Large intestine (tissue), 12 donors: ENCODE results near the gene HYAL4. TPM values are rescaled to one million over a fixed set of nuclear protein-coding genes. Genes with fewer than 3 reads are reported as not detected.

Experiments
- DNase-seq, 2 donors: peaks; one replicate each; pipeline versions ENCODE4 v3.0.0 to v3.0.0-alpha.2; 2013
- H3K27ac ChIP-seq: one replicate; pipeline ENCODE4 v1.5.1; 2013; ENCODE audit warnings: low read length
- H3K27me3 ChIP-seq: 2 replicates; pipeline ENCODE4 v1.6.1; 2013; ENCODE audit warnings: low read length; ENCODE audit not compliant: control insufficient read depth, insufficient read depth
- H3K36me3 ChIP-seq: 2 replicates; pipeline ENCODE4 v1.6.1; 2013; ENCODE audit warnings: low read length; ENCODE audit not compliant: control insufficient read depth, insufficient read depth
- H3K4me1 ChIP-seq: one replicate; pipeline ENCODE4 v1.6.1; 2013; ENCODE audit warnings: low read length; ENCODE audit not compliant: control insufficient read depth, insufficient read depth
- H3K4me3 ChIP-seq: one replicate; pipeline ENCODE4 v1.5.1; 2013; ENCODE audit warnings: low read length
- H3K9me3 ChIP-seq: one replicate; pipeline ENCODE4 v1.6.1; 2013; ENCODE audit warnings: mild to moderate bottlenecking, low read depth, low read length, moderate library complexity; ENCODE audit not compliant: control insufficient read depth
- WGBS: methylation state at CpG from one replicate; pipeline ENCODE4 v1.1.5; 2013; ENCODE audit warnings: low lambda C conversion rate; ENCODE audit not compliant: insufficient coverage; 5-methylcytosine and 5-hydroxymethylcytosine counted together
- long read RNA-seq, 11 donors: transcript quantifications; one replicate each; lab custom pipeline, GENCODE V29; 2026
- polyA plus RNA-seq: library from polyadenylated mRNA; unstranded; fragments of 120-200 nt; gene quantifications from one replicate; pipeline ENCODE4 v1.2.1, GENCODE V29; 2013

HYAL4 gene
- not detected for polyA plus RNA-seq
- long read RNA-seq, donor 1: 0 reads
- long read RNA-seq, donor 2: 0 reads
- long read RNA-seq, donor 3: 0 reads
- long read RNA-seq, donor 4: 0 reads
- long read RNA-seq, donor 5: 0 reads
- long read RNA-seq, donor 6: 0 reads
- long read RNA-seq, donor 7: 0 reads
- long read RNA-seq, donor 8: 0 reads
- long read RNA-seq, donor 9: 0 reads
- long read RNA-seq, donor 10: 0 reads
- long read RNA-seq, donor 11: 0 reads

- H3K36me3 ChIP-seq: no peaks in the 10 kb centered on the region
- no peaks in the 10 kb centered on the region for H3K9me3 ChIP-seq
- no peak for DNase-seq
- WGBS: no CpG with 5 or more reads among the region's 11 CpGs
- H3K4me1 ChIP-seq: no peaks in the 10 kb centered on the region
- H3K27me3 ChIP-seq: no peaks in the 10 kb centered on the region
- H3K4me3 ChIP-seq: no peak within 1 kb of the TSS
- no peak within 1 kb of the TSS for H3K27ac ChIP-seq
Observed at GRCh38 chr7:123844712-123845219, at the start of gene HYAL4. Gene HYAL4, plus strand, starts transcription at chr7:123845169. Its CDS starts 23,105 bp downstream, at chr7:123868274.

GRCh38 chr7:123795917-123796316 is 49.1 kb upstream of the HYAL4 start:
- WGBS: no CpG with 5 or more reads among the region's 1 CpG
- Histone ChIP-seq H3K27me3 (no peaks in the 10 kb centered on the region), H3K27ac (peak overlapping the region; percentile 3), H3K9me3 (no peaks in the 10 kb centered on the region), H3K4me1 (peaks cover 26% of the 10 kb centered on the region), H3K36me3 (no peaks in the 10 kb centered on the region), H3K4me3 (no peak overlapping the region)
- DNase-seq: peak in 1 of 2 donors; percentile 40

GRCh38 chr7:123796568-123796967 is 48.4 kb upstream of the HYAL4 start:
- H3K27ac ChIP-seq: peak overlapping the region; percentile 71
- WGBS: no CpG with 5 or more reads among the region's 1 CpG

GRCh38 chr7:123797673-123798531 is 47.1 kb upstream of the HYAL4 start:
- 10% methylated on average over 2 of the region's 2 CpGs for WGBS
- DNase-seq: peak; percentile 74 to 86
- Histone ChIP-seq H3K27me3 (no peaks in the 10 kb centered on the region), H3K4me3 (peak overlapping the region; percentile 1), H3K36me3 (no peaks in the 10 kb centered on the region), H3K27ac (peak overlapping the region; percentile 71), H3K9me3 (no peaks in the 10 kb centered on the region), H3K4me1 (peaks cover 26% of the 10 kb centered on the region)

More at GRCh38 chr7:123796568-123796967, 48.4 kb upstream of the HYAL4 start:
- Histone ChIP-seq H3K36me3 (no peaks in the 10 kb centered on the region), H3K4me3 (no peak overlapping the region), H3K9me3 (no peaks in the 10 kb centered on the region), H3K27me3 (no peaks in the 10 kb centered on the region), H3K4me1 (peaks cover 26% of the 10 kb centered on the region)
- no peak for DNase-seq

GRCh38 chr7:123798532-123799188 is 46.3 kb upstream of the HYAL4 start:
- no peaks in the 10 kb centered on the region for H3K36me3 ChIP-seq
- no CpG with 5 or more reads among the region's 6 CpGs for WGBS
- peak; percentile 25 to 72 for DNase-seq
- no peaks in the 10 kb centered on the region for H3K27me3 ChIP-seq
- H3K4me1 ChIP-seq: peaks cover 26% of the 10 kb centered on the region
- peak overlapping the region; percentile 1 for H3K4me3 ChIP-seq
- no peaks in the 10 kb centered on the region for H3K9me3 ChIP-seq
- peak overlapping the region; percentile 71 for H3K27ac ChIP-seq

GRCh38 chr7:123802249-123802648 is 42.7 kb upstream of the HYAL4 start:
- Histone ChIP-seq H3K27ac (no peak overlapping the region), H3K9me3 (no peaks in the 10 kb centered on the region), H3K36me3 (no peaks in the 10 kb centered on the region), H3K27me3 (no peaks in the 10 kb centered on the region), H3K4me1 (peaks cover 8% of the 10 kb centered on the region), H3K4me3 (no peak overlapping the region)
- DNase-seq: no peak
- 100% methylated on average over 1 of the region's 1 CpG for WGBS

GRCh38 chr7:123805287-123805686 is 39.7 kb upstream of the HYAL4 start:
- Histone ChIP-seq H3K9me3 (peaks cover 3% of the 10 kb centered on the region), H3K4me1 (no peaks in the 10 kb centered on the region), H3K27ac (no peak overlapping the region), H3K4me3 (no peak overlapping the region), H3K36me3 (no peaks in the 10 kb centered on the region), H3K27me3 (no peaks in the 10 kb centered on the region)
- no peak for DNase-seq

GRCh38 chr7:123809471-123809870 is 35.5 kb upstream of the HYAL4 start:
- Histone ChIP-seq H3K9me3 (peaks cover 3% of the 10 kb centered on the region), H3K27ac (no peak overlapping the region), H3K4me1 (no peaks in the 10 kb centered on the region), H3K27me3 (no peaks in the 10 kb centered on the region), H3K36me3 (no peaks in the 10 kb centered on the region), H3K4me3 (no peak overlapping the region)
- 100% methylated on average over 1 of the region's 2 CpGs for WGBS
- DNase-seq: no peak

GRCh38 chr7:123811056-123811455 is 33.9 kb upstream of the HYAL4 start:
- no peak overlapping the region for H3K27ac ChIP-seq
- H3K36me3 ChIP-seq: no peaks in the 10 kb centered on the region
- peaks cover 3% of the 10 kb centered on the region for H3K9me3 ChIP-seq
- DNase-seq: no peak
- no peaks in the 10 kb centered on the region for H3K4me1 ChIP-seq
- H3K27me3 ChIP-seq: no peaks in the 10 kb centered on the region
- H3K4me3 ChIP-seq: no peak overlapping the region

- H3K4me3 ChIP-seq: no peak overlapping the region
- H3K36me3 ChIP-seq: no peaks in the 10 kb centered on the region
- peak overlapping the region; percentile 84 for H3K27ac ChIP-seq
- 50% methylated on average over 1 of the region's 3 CpGs for WGBS
- no peaks in the 10 kb centered on the region for H3K4me1 ChIP-seq
- H3K27me3 ChIP-seq: no peaks in the 10 kb centered on the region
- no peaks in the 10 kb centered on the region for H3K9me3 ChIP-seq
- DNase-seq: peak; percentile 57
Observed at GRCh38 chr7:123816916-123817315, 28.1 kb upstream of the HYAL4 start.
